Suprapubic skin (tissue), 4 donors: ENCODE data around the gene CDK4. TPM values are rescaled to one million over a fixed set of nuclear protein-coding genes. Genes with fewer than 3 reads are reported as not detected.

ENCODE experiments used
- DNase-seq, 2 donors: peaks; one replicate each; pipeline ENCODE4 v3.0.0-alpha.2; 2019; ENCODE audit warnings: low spot score in 2 of 2
- H3K27ac ChIP-seq: fragments of 200-600 bp; sonication (generic); one replicate; pipeline ENCODE4 v1.5.1; 2019
- H3K27me3 ChIP-seq: fragments of 200-600 bp; sonication (generic); one replicate; pipeline ENCODE4 v1.5.1; 2019
- H3K36me3 ChIP-seq: fragments of 200-600 bp; sonication (generic); one replicate; pipeline ENCODE4 v1.5.1; 2019
- H3K4me1 ChIP-seq: fragments of 200-600 bp; sonication (generic); one replicate; pipeline ENCODE4 v1.5.1; 2019
- H3K4me3 ChIP-seq: fragments of 200-600 bp; sonication (generic); one replicate; pipeline ENCODE4 v1.5.1; 2019; ENCODE audit warnings: mild to moderate bottlenecking
- H3K9me3 ChIP-seq: fragments of 200-600 bp; sonication (generic); one replicate; pipeline ENCODE4 v1.5.1; 2019
- CTCF ChIP-seq, 2 donors: fragments of 200-600 bp in 1 of 2; fragments of 450-650 bp in 1 of 2; sonication (generic) in 1 of 2; IDR thresholded peaks; one replicate each; pipeline ENCODE4 v1.5.1; 2016 to 2019; ENCODE audit warnings: antibody characterized with exemption in 2 of 2, mild to moderate bottlenecking in 1 of 2, moderate library complexity in 1 of 2
- EP300 ChIP-seq: sonication (generic); formaldehyde crosslinking; IDR thresholded peaks from one replicate; pipeline ENCODE4 v1.6.1; 2017; ENCODE audit warnings: antibody characterized with exemption
- POLR2A ChIP-seq, 2 donors: fragments of 450-650 bp; IDR thresholded peaks; one replicate each; pipeline ENCODE4 v1.6.1; 2017; ENCODE audit warnings: antibody characterized with exemption in 2 of 2, mild to moderate bottlenecking in 2 of 2, moderate library complexity in 2 of 2
- POLR2AphosphoS5 ChIP-seq, 3 donors: sonication (generic); formaldehyde crosslinking; IDR thresholded peaks; one replicate each; pipeline ENCODE4 v1.6.1; 2017; ENCODE audit warnings: antibody characterized with exemption in 3 of 3
- WGBS: methylation state at CpG from one replicate; pipeline ENCODE4 v1.1.5; 2018; 5-methylcytosine and 5-hydroxymethylcytosine counted together
- total RNA-seq, 4 donors: library from RNA; depleted of rRNA; stranded (reverse); fragments of >200 nt; gene quantifications; one replicate each; pipeline ENCODE4 v1.1.0, GENCODE V29; 2016

Gene CDK4
- total RNA-seq, 4 donors from 2014 or later: 35.7 to 82.3 (median 47.0) TPM

DNA sequence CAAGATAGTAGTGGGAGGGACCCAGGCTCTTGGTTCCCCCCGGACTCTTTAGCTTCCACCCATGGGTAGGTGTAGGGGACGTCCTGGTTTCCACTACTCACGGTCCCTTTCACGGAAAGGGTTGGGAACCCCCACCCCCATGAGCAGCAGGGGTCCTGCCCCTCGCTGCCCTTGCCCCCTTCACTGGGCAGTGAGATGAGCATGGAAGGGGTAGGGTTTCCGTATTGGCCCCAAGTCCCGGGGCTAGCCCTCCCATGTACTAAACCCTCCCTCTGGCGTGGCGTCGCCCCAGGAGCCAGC, 26.3 kb downstream of the CDK4 start:
- H3K27ac ChIP-seq: no peak overlapping the region
- H3K9me3 ChIP-seq: no peaks in the 10 kb centered on the region
- H3K4me1 ChIP-seq: peaks cover 27% of the 10 kb centered on the region
- no peaks in the 10 kb centered on the region for H3K27me3 ChIP-seq
- peak overlapping the region; percentile 82 for H3K4me3 ChIP-seq
- H3K36me3 ChIP-seq: peaks cover 13% of the 10 kb centered on the region
- no peak for DNase-seq
- no peak for TF ChIP-seq CTCF (IDR thresholded peaks at IDR 0.05)
- no peak for TF ChIP-seq POLR2A (IDR thresholded peaks at IDR 0.05)
- no peak for TF ChIP-seq POLR2AphosphoS5 (IDR thresholded peaks at IDR 0.05)
- no peak for TF ChIP-seq EP300
- 14% methylated on average over 8 of the region's 10 CpGs for WGBS

- Histone ChIP-seq H3K36me3 (peaks cover 20% of the 10 kb centered on the region), H3K9me3 (no peaks in the 10 kb centered on the region)
- 50% methylated on average over 11 of the region's 11 CpGs for WGBS
Measured at GRCh38 chr12:57724936-57725740, 27.0 kb downstream of the CDK4 start.

GRCh38 chr12:57724003-57724935, 27.8 kb downstream of the CDK4 start:
- no peaks in the 10 kb centered on the region for H3K9me3 ChIP-seq
- WGBS: 78% methylated on average over 8 of the region's 12 CpGs
- TF ChIP-seq POLR2AphosphoS5 (IDR thresholded peaks at IDR 0.05) (no peak), CTCF (IDR thresholded peaks at IDR 0.05) (no peak), EP300 (no peak), POLR2A (IDR thresholded peaks at IDR 0.05) (no peak)
- peaks cover 29% of the 10 kb centered on the region for H3K36me3 ChIP-seq
- H3K27ac ChIP-seq: no peak overlapping the region
- no peak overlapping the region for H3K4me3 ChIP-seq
- no peaks in the 10 kb centered on the region for H3K27me3 ChIP-seq
- no peak for DNase-seq
- H3K4me1 ChIP-seq: peaks cover 27% of the 10 kb centered on the region

More at GRCh38 chr12:57724936-57725740, 27.0 kb downstream of the CDK4 start:
- Histone ChIP-seq H3K4me1 (peaks cover 27% of the 10 kb centered on the region), H3K4me3 (peak overlapping the region; percentile 82), H3K27me3 (no peaks in the 10 kb centered on the region), H3K27ac (no peak overlapping the region)
- no peak for DNase-seq
- TF ChIP-seq CTCF (IDR thresholded peaks at IDR 0.05): no peak
- no peak for TF ChIP-seq POLR2AphosphoS5 (IDR thresholded peaks at IDR 0.05)
- no peak for TF ChIP-seq EP300
- TF ChIP-seq POLR2A (IDR thresholded peaks at IDR 0.05): no peak

GRCh38 chr12:57723630-57723962, 28.5 kb downstream of the CDK4 start:
- TF ChIP-seq POLR2A (IDR thresholded peaks at IDR 0.05) (no peak), EP300 (no peak), POLR2AphosphoS5 (IDR thresholded peaks at IDR 0.05) (no peak), CTCF (IDR thresholded peaks at IDR 0.05) (no peak)
- 66% methylated on average over 2 of the region's 2 CpGs for WGBS

More at GRCh38 chr12:57723630-57723962, 28.5 kb downstream of the CDK4 start:
- H3K4me1 ChIP-seq: peaks cover 27% of the 10 kb centered on the region
- no peaks in the 10 kb centered on the region for H3K9me3 ChIP-seq
- no peak overlapping the region for H3K27ac ChIP-seq
- no peak overlapping the region for H3K4me3 ChIP-seq
- DNase-seq: no peak
- H3K36me3 ChIP-seq: peaks cover 35% of the 10 kb centered on the region
- no peaks in the 10 kb centered on the region for H3K27me3 ChIP-seq
